A549 (cell line): ENCODE measurements around the gene KLF5. TPM values are rescaled to one million over a fixed set of nuclear protein-coding genes. Genes with fewer than 3 reads are reported as not detected.

Experiments
- ATAC-seq, 2 experiments: fragments of 200-7000 bp in 1 of 2; fragments of >200 bp in 1 of 2; cut with Nextera tagmentation in 1 of 2; cut with Tn5 transposase in 1 of 2; 3 replicates each; pipeline versions ENCODE4 v1.8.0 to v1.9.1; 2018 to 2020; ENCODE audit warnings: mild to moderate bottlenecking in 1 of 2, moderate library complexity in 1 of 2
- CTCF ChIA-PET: fragments of 300-600 bp; sonication (Branson Sonifier 250); formaldehyde crosslinking; extraction: SDS; loops from one replicate; lab custom pipeline; 2021; ENCODE audit warnings: antibody characterized with exemption, inconsistent platforms; lab: Yijun Ruan, JAX
- POLR2A ChIA-PET: fragments of 350-600 bp; formaldehyde crosslinking; extraction: SDS; loops from one replicate; lab custom pipeline; 2021; ENCODE audit warnings: antibody characterized with exemption, inconsistent platforms; lab: Yijun Ruan, JAX
- DNase-seq, 2 experiments: peaks; one replicate each; pipeline versions ENCODE4 v3.0.0 to v3.0.0-alpha.2; 2011 to 2016; ENCODE audit warnings: low read depth in 1 of 2, low spot score in 1 of 2
- FAIRE-seq: peaks from 2 replicates; lab custom pipeline; 2011; peaks lifted over from hg19 to GRCh38; lab: Jason Lieb, UNC
- H3K27ac ChIP-seq, 2 experiments: fragments of >200 bp; sonication (Bioruptor Twin); formaldehyde crosslinking; 3 replicates each; pipeline ENCODE4 v1.5.1; 2016 to 2017
- H3K4me1 ChIP-seq: fragments of >200 bp; sonication (Bioruptor Twin); formaldehyde crosslinking; 3 replicates; pipeline ENCODE4 v1.6.1; 2016
- H3K4me2 ChIP-seq: fragments of >200 bp; sonication (Bioruptor Twin); formaldehyde crosslinking; 3 replicates; pipeline ENCODE4 v1.6.1; 2016
- H3K4me3 ChIP-seq: fragments of >200 bp; sonication (Bioruptor Twin); formaldehyde crosslinking; 3 replicates; pipeline ENCODE4 v1.5.1; 2016
- H3K9me3 ChIP-seq: fragments of >200 bp; sonication (Bioruptor Twin); formaldehyde crosslinking; 3 replicates; pipeline ENCODE4 v1.6.1; 2016
- BHLHE40 ChIP-seq: IDR thresholded peaks from 2 replicates; pipeline ENCODE4 v1.6.1; 2012; ENCODE audit warnings: low read depth, low read length, inconsistent platforms
- CBX8 ChIP-seq: fragments of 200-600 bp; sonication (generic); IDR thresholded peaks from 2 replicates; pipeline ENCODE4 v1.6.1; 2016
- CHD2 ChIP-seq: fragments of 150-350 bp; IDR thresholded peaks from 2 replicates; pipeline ENCODE4 v1.6.1; 2014; ENCODE audit warnings: low read length; ENCODE audit not compliant: partially characterized antibody
- CHD4 ChIP-seq: fragments of 200-600 bp; sonication (generic); IDR thresholded peaks from 2 replicates; pipeline ENCODE4 v1.6.1; 2016; ENCODE audit warnings: antibody characterized with exemption, mild to moderate bottlenecking, borderline replicate concordance
- EHMT2 ChIP-seq: fragments of 200-600 bp; sonication (generic); IDR thresholded peaks from 2 replicates; pipeline ENCODE4 v1.6.1; 2016; ENCODE audit warnings: antibody characterized with exemption, low read depth, mild to moderate bottlenecking, moderate library complexity
- EP300 ChIP-seq, 2 experiments: fragments of >200 bp; sonication (Bioruptor Twin); formaldehyde crosslinking; IDR thresholded peaks; 2 replicates in 1 of 2; 3 replicates in 1 of 2; pipeline ENCODE4 v1.6.1; 2016 to 2017
- FOSL2 ChIP-seq, 2 experiments: fragments of 450-650 bp in 1 of 2; fragments of >200 bp in 1 of 2; sonication (Bioruptor Twin) in 1 of 2; formaldehyde crosslinking; IDR thresholded peaks; 2 replicates each; pipeline versions ENCODE4 v1.5.0 to v1.6.1; 2016 to 2020; ENCODE audit warnings: mild to moderate bottlenecking in 1 of 2, moderate library complexity in 1 of 2
- FOXS1 ChIP-seq: fragments of 250-450 bp; sonication (Bioruptor Pico); IDR thresholded peaks from 2 replicates; pipeline ENCODE4 v1.5.0; 2020; ENCODE audit warnings: mild to moderate bottlenecking, moderate library complexity
- GATA3 ChIP-seq: IDR thresholded peaks from 2 replicates; pipeline ENCODE4 v1.6.1; 2012; ENCODE audit warnings: borderline replicate concordance
- MAFK ChIP-seq: fragments of 450-650 bp; IDR thresholded peaks from 2 replicates; pipeline ENCODE4 v1.6.1; 2014; ENCODE audit not compliant: partially characterized antibody
- MAZ ChIP-seq: fragments of 150-350 bp; IDR thresholded peaks from 2 replicates; pipeline ENCODE4 v1.6.1; 2014; ENCODE audit warnings: antibody characterized with exemption, low read depth, low read length, borderline replicate concordance
- POLR2A ChIP-seq: IDR thresholded peaks from 2 replicates; pipeline ENCODE4 v1.6.1; 2012; ENCODE audit warnings: mild to moderate bottlenecking, low read length
- TFCP2L1 ChIP-seq: fragments of 250-450 bp; sonication (Bioruptor Pico); IDR thresholded peaks from 2 replicates; pipeline ENCODE4 v1.5.0; 2021; ENCODE audit warnings: mild to moderate bottlenecking
- TP53 ChIP-seq: fragments of 250-450 bp; sonication (Bioruptor Pico); IDR thresholded peaks from 2 replicates; pipeline ENCODE4 v1.5.0; 2021; ENCODE audit warnings: mild to moderate bottlenecking, moderate library complexity
- ZNF302 ChIP-seq: fragments of 250-450 bp; sonication (Bioruptor Pico); IDR thresholded peaks from 2 replicates; pipeline ENCODE4 v1.9.0; 2021; ENCODE audit warnings: inconsistent platforms, mild to moderate bottlenecking, moderate library complexity
- WGBS: methylation state at CpG from one replicate; pipeline ENCODE4 v1.1.6; 2017; ENCODE audit errors: missing lambda C conversion rate; 5-methylcytosine and 5-hydroxymethylcytosine counted together
- polyA plus RNA-seq, 4 experiments: library from polyadenylated mRNA; depleted of rRNA in 3 of 4; stranded (reverse); fragments of >200 nt; fragmentation: RNase III in 1 of 4; extraction: RNeasy Plus Mini Kit Qiagen cat#74134 plus additional on column Dnase treatment in 1 of 4; gene quantifications; 2 replicates in 3 of 4; 3 replicates in 1 of 4; pipeline ENCODE4 v1.2.3, GENCODE V29; 2011 to 2017
- TF ChIP-seq, protein P1 (sequence below): fragments of >200 bp; sonication (Bioruptor Twin); formaldehyde crosslinking; IDR thresholded peaks from 2 replicates; pipeline ENCODE4 v1.6.1; 2016
- TF ChIP-seq, protein P2 (sequence below): fragments of 150-350 bp; IDR thresholded peaks from 2 replicates; pipeline ENCODE4 v1.6.1; 2014; ENCODE audit warnings: low read depth, mild to moderate bottlenecking, low read length
- TF ChIP-seq, protein P3 (sequence below): fragments of 200-600 bp; sonication (generic); IDR thresholded peaks from 2 replicates; pipeline ENCODE4 v1.6.1; 2016; ENCODE audit warnings: antibody characterized with exemption, mild to moderate bottlenecking, moderate library complexity
- TF ChIP-seq, protein P4 (sequence below): fragments of >200 bp; sonication (Bioruptor Twin); formaldehyde crosslinking; IDR thresholded peaks from 3 replicates; pipeline ENCODE4 v1.6.1; 2016
- TF ChIP-seq, protein P5 (sequence below): fragments of >200 bp; sonication (Bioruptor Twin); formaldehyde crosslinking; IDR thresholded peaks from 3 replicates; pipeline ENCODE4 v1.5.1; 2016

The KLF5 gene
- polyA plus RNA-seq, 2 of the 4 experiments (the other 2 are of a cell fraction): 48.7 to 83.5 TPM

DNA sequence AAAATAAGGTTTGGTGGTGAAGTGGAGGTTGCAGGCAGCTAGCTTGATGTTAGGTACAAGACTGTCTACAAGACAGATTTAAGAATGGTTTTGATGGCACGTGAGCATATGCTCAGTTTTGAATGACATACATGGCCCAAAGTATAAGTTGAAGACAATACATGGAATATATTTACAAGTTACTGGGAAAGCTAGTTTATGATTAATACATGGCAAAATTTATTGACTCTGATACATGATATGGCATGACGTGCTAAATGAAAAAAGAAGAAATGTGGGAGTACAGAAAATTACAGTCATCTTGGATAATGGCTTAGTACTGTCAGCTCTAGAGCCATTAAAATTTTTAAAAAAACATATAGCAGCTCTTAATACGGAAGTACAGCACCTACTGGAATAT lies 4.4 kb downstream of the KLF5 start:
- DNase-seq (no peak), ATAC-seq (no peak), FAIRE-seq (no peak)
- Histone ChIP-seq H3K4me2 (peak overlapping the region; percentile 90), H3K9me3 (no peaks in the 10 kb centered on the region), H3K27ac (peak overlapping the region; percentile 61 to 93; a peak in 5 of 6 replicates), H3K4me3 (peak overlapping the region; percentile 90; the same call in 2 of the 3 replicates), H3K4me1 (peaks cover 49% of the 10 kb centered on the region)
- TF ChIP-seq TP53 (CRISPR knock-in tag): no peak
- TF ChIP-seq MAZ: no peak
- TF ChIP-seq CBX8: no peak
- TF ChIP-seq, protein P1, sequence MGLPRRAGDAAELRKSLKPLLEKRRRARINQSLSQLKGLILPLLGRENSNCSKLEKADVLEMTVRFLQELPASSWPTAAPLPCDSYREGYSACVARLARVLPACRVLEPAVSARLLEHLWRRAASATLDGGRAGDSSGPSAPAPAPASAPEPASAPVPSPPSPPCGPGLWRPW: no peak
- TF ChIP-seq FOSL2 (IDR thresholded peaks at IDR 0.05): no peak
- no peak for TF ChIP-seq FOSL2 (CRISPR knock-in tag; IDR thresholded peaks at IDR 0.05)
- TF ChIP-seq, protein P2, sequence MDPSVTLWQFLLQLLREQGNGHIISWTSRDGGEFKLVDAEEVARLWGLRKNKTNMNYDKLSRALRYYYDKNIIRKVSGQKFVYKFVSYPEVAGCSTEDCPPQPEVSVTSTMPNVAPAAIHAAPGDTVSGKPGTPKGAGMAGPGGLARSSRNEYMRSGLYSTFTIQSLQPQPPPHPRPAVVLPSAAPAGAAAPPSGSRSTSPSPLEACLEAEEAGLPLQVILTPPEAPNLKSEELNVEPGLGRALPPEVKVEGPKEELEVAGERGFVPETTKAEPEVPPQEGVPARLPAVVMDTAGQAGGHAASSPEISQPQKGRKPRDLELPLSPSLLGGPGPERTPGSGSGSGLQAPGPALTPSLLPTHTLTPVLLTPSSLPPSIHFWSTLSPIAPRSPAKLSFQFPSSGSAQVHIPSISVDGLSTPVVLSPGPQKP: no peak
- TF ChIP-seq, protein P3, sequence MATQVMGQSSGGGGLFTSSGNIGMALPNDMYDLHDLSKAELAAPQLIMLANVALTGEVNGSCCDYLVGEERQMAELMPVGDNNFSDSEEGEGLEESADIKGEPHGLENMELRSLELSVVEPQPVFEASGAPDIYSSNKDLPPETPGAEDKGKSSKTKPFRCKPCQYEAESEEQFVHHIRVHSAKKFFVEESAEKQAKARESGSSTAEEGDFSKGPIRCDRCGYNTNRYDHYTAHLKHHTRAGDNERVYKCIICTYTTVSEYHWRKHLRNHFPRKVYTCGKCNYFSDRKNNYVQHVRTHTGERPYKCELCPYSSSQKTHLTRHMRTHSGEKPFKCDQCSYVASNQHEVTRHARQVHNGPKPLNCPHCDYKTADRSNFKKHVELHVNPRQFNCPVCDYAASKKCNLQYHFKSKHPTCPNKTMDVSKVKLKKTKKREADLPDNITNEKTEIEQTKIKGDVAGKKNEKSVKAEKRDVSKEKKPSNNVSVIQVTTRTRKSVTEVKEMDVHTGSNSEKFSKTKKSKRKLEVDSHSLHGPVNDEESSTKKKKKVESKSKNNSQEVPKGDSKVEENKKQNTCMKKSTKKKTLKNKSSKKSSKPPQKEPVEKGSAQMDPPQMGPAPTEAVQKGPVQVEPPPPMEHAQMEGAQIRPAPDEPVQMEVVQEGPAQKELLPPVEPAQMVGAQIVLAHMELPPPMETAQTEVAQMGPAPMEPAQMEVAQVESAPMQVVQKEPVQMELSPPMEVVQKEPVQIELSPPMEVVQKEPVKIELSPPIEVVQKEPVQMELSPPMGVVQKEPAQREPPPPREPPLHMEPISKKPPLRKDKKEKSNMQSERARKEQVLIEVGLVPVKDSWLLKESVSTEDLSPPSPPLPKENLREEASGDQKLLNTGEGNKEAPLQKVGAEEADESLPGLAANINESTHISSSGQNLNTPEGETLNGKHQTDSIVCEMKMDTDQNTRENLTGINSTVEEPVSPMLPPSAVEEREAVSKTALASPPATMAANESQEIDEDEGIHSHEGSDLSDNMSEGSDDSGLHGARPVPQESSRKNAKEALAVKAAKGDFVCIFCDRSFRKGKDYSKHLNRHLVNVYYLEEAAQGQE: no peak
- TF ChIP-seq, protein P4, sequence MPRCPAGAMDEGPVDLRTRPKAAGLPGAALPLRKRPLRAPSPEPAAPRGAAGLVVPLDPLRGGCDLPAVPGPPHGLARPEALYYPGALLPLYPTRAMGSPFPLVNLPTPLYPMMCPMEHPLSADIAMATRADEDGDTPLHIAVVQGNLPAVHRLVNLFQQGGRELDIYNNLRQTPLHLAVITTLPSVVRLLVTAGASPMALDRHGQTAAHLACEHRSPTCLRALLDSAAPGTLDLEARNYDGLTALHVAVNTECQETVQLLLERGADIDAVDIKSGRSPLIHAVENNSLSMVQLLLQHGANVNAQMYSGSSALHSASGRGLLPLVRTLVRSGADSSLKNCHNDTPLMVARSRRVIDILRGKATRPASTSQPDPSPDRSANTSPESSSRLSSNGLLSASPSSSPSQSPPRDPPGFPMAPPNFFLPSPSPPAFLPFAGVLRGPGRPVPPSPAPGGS: no peak
- no peak for TF ChIP-seq CHD4
- TF ChIP-seq GATA3: no peak
- TF ChIP-seq FOXS1 (CRISPR knock-in tag): no peak
- TF ChIP-seq EHMT2: no peak
- TF ChIP-seq, protein P5, sequence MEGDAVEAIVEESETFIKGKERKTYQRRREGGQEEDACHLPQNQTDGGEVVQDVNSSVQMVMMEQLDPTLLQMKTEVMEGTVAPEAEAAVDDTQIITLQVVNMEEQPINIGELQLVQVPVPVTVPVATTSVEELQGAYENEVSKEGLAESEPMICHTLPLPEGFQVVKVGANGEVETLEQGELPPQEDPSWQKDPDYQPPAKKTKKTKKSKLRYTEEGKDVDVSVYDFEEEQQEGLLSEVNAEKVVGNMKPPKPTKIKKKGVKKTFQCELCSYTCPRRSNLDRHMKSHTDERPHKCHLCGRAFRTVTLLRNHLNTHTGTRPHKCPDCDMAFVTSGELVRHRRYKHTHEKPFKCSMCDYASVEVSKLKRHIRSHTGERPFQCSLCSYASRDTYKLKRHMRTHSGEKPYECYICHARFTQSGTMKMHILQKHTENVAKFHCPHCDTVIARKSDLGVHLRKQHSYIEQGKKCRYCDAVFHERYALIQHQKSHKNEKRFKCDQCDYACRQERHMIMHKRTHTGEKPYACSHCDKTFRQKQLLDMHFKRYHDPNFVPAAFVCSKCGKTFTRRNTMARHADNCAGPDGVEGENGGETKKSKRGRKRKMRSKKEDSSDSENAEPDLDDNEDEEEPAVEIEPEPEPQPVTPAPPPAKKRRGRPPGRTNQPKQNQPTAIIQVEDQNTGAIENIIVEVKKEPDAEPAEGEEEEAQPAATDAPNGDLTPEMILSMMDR: no peak
- TF ChIP-seq MAFK: no peak
- TF ChIP-seq BHLHE40: no peak
- no peak for TF ChIP-seq TFCP2L1 (CRISPR knock-in tag)
- no peak for TF ChIP-seq POLR2A
- ChIA-PET CTCF (no interaction called here), POLR2A (no interaction called here)
- WGBS: 32% methylated on average over 3 of the region's 3 CpGs

DNA sequence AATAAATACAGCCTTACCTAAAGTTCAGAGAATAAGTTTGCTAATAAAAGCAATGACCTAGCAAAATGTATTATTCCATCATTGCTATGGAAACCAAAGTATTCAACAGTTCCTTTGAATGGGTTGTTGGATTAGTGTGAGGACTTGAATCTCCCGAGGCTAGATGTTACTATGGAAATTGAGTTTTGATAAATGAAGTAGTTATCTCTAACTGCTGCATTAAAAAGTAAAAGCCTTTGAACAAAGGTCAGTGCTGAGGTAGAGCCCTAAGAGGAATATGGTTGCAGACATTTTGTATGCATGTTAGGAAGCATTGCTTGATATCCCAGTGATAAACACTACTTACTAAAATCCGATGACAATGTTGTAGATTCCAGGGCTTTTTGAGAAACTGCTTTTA lies 6.2 kb downstream of the KLF5 start:
- TF ChIP-seq EP300 (IDR thresholded peaks at IDR 0.05): no peak
- no peak for TF ChIP-seq CHD2
- no peak for TF ChIP-seq CBX8
- peak; percentile 41 for TF ChIP-seq MAFK
- no peak for TF ChIP-seq ZNF302 (CRISPR knock-in tag)
- TF ChIP-seq, all 56 proteins: peak for 1
- peak overlapping the region; percentile 13 to 65; a peak in 5 of 6 replicates for H3K27ac ChIP-seq
- POLR2A ChIA-PET: no interaction called here

More for the DNA sequence above, 6.2 kb downstream of the KLF5 start:
- 9% methylated on average over 2 of the region's 2 CpGs for WGBS
- ATAC-seq (no peak), DNase-seq (no peak), FAIRE-seq (no peak)
- peak overlapping the region; percentile 90 for H3K4me2 ChIP-seq
- peak overlapping the region; percentile 10; the same call in 1 of the 3 replicates for H3K4me3 ChIP-seq
- H3K9me3 ChIP-seq: no peaks in the 10 kb centered on the region
- H3K4me1 ChIP-seq: peaks cover 63% of the 10 kb centered on the region
- CTCF ChIA-PET: no interaction called here
